ENCODE measurements around the gene SRPX. TPM values are rescaled to one million over a fixed set of nuclear protein-coding genes. Genes with fewer than 3 reads are reported as not detected.

The SRPX gene
- total RNA-seq, 1 donor from 2014 or later = not detected

DNA sequence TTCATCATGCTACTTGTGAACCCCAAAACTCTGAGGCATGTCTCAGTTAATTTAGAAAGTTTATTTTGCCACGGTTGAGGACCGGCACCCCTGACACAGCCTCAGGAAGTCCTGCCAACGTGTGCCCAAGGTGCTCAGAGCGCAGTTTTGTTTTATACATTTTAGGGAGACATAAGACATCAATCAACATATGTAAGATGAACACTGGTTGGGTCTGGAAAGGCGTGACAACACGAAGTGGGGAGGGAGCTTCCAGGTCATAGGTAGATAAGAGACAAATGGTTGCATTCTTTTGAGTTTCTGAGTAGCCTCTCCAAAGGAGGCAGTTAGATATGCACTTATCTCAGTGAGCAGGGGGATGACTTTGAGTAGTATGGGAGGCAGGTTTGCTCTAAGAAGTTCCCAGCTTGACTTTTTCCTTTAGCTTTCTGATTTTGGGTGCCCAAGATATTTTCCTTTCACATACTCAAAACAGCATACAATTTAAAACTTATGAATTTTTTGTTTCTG is 115.4 kb downstream of the SRPX start:
- no peaks in the 10 kb centered on the region for H3K36me3 Mint-ChIP-seq (ENCODE audit: low read depth)
- no peak overlapping the region for H3K27ac Mint-ChIP-seq
- DNase-seq = no peak
- no peak overlapping the region for H3K4me3 Mint-ChIP-seq
- H3K4me1 Mint-ChIP-seq = peaks cover 3% of the 10 kb centered on the region
- H3K9me3 Mint-ChIP-seq = no peaks in the 10 kb centered on the region
- H3K27me3 Mint-ChIP-seq = peaks cover 2% of the 10 kb centered on the region
- intact Hi-C loops (cut with micrococcal nuclease) = no loop called here

DNA sequence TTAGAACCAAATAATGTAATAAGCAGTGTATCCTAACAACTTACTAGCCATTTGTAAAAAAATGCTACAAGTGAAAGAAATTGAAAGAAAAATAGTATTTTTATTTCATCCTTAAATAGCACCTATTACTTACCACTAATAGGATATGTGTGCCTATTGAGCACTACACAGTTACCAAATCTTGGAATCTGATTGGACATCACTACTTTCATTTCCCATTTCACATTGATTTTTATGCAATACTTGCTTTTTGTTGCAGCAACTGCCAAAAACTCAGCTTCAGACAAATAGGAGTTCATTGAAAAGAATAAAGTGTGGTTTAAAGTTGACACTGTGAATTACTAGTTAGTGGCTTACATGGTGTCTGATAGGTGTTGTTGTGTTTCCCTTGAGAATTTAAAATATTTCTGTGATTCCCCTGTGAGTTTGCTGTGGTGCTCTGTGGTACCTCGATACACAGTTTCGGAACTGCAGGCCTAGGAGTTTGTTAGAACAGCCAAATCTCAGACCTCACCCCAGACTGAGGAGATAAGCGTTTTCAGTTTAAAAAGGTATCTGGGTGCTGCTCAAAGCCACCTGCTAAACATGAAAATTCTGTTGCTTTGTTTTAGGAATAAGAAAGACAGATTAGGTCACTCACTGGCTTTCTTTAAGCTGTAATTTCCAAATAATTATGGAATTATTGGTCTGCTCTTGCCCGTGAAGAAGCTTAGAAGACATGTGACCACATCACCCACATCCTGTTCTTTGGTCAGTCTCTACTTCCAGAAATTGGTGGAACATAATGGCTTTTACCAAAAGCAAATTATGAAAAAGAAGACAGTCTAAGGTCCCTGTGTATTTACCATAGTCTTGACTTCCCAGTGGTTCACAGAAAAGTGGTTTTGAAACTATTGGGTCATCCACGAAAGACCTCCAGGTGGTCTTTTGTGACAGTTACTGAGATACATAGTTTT is 116.5 kb downstream of the SRPX start:
- Mint-ChIP-seq H3K4me1 (peaks cover 3% of the 10 kb centered on the region), H3K4me3 (no peak overlapping the region), H3K27me3 (peaks cover 2% of the 10 kb centered on the region), H3K9me3 (no peaks in the 10 kb centered on the region), H3K27ac (no peak overlapping the region), H3K36me3 (ENCODE audit: low read depth) (no peaks in the 10 kb centered on the region)
- intact Hi-C loops (cut with micrococcal nuclease) = no loop called here
- DNase-seq = no peak

DNA sequence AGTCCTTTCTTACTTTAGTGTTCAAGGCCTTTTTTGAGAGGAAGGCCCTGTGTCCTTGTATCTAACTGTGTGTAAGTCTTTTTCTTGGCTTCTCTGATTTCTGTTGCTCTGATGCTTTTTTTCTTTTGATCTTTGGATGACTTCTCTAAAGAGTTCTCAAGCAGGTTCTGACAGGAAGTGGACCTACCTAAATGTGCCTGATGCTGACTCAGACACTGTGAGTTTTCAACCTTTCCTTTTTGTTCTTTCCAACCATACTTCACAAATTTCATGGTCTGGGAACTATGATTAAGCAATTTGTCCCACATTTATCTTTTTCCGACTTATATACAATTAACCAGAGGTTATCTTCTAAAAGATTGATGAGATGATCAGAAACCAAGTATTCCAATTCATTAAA is 117.8 kb downstream of the SRPX start:
- Mint-ChIP-seq H3K27me3 (peaks cover 2% of the 10 kb centered on the region), H3K27ac (no peak overlapping the region), H3K4me3 (no peak overlapping the region), H3K9me3 (no peaks in the 10 kb centered on the region), H3K4me1 (peaks cover 3% of the 10 kb centered on the region), H3K36me3 (ENCODE audit: low read depth) (no peaks in the 10 kb centered on the region)
- no peak for DNase-seq
- intact Hi-C loops (cut with micrococcal nuclease) = no loop called here

DNA sequence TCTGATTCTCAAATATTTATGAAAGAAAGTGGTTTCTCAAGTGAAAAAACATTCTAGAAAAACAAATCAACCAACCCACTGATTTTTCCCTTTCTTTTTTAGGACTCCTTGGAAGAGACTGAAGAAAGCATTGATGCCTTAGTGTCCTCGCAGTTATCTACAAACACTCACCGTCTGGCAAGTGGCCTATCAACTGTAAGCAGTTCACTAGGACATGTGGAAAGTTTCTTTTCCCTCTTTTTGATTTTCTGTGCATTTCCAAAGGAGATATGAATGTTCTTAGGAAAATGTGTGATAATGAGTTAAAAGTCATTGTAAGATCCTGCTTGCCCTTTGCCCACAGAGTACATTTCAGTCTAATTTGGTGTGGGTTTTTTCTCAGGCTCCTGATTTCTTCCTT is 118.4 kb downstream of the SRPX start:
- Mint-ChIP-seq H3K4me3 (no peak overlapping the region), H3K4me1 (peaks cover 3% of the 10 kb centered on the region), H3K27ac (no peak overlapping the region), H3K9me3 (no peaks in the 10 kb centered on the region), H3K27me3 (peaks cover 2% of the 10 kb centered on the region), H3K36me3 (ENCODE audit: low read depth) (no peaks in the 10 kb centered on the region)
- intact Hi-C loops (cut with micrococcal nuclease) = no loop called here
- no peak for DNase-seq

DNA sequence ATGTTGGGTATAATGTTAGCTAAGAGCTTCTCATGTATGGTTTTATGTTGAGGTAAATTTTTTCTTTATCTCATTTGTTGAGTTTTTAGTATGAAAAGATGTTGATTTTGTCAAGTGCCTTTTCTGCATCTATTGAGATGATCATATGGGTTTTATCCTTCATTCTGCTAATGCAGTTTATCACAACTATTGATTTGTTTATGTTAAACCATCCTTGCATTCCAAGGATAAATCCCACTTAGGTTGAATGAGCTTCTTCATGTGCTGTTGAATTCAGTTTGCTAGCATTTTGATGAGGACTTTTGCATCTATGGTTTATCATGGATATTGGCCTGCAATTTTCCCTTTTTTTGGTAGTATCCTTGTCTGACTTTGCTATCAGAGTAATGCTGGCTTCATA is 121.0 kb downstream of the SRPX start:
- no peak overlapping the region for H3K27ac Mint-ChIP-seq
- DNase-seq = no peak
- H3K36me3 Mint-ChIP-seq (ENCODE audit: low read depth) = no peaks in the 10 kb centered on the region
- no peak overlapping the region for H3K4me3 Mint-ChIP-seq
- intact Hi-C loops (cut with micrococcal nuclease) = no loop called here
- peaks cover 5% of the 10 kb centered on the region for H3K4me1 Mint-ChIP-seq
- H3K9me3 Mint-ChIP-seq = no peaks in the 10 kb centered on the region
- H3K27me3 Mint-ChIP-seq = no peaks in the 10 kb centered on the region

Other genes starting within 250 kb of the SRPX start
- not detected in 2 replicates for gene SYTL5, start 214.3 kb downstream of the SRPX start, total RNA-seq
- gene RPGR, start 106.6 kb upstream of the SRPX start, total RNA-seq = 7.7 and 8.6 TPM in 2 replicates
- not detected in 2 replicates for gene OTC, start 131.7 kb upstream of the SRPX start, total RNA-seq

Measured in activated CD4-positive, alpha-beta T cell treated with anti-CD3 and anti-CD28 coated beads, Interleukin-2, amount 10 ng/mL, durations not matched to agents 24 days and 14 days (primary cell).